Smooth muscle cell of the brain vasculature (primary cell): ENCODE measurements around the gene KDSR.

ENCODE experiments used
- DNase-seq: peaks from one replicate; pipeline ENCODE4 v3.0.0-alpha.2; 2012; ENCODE audit warnings: low read depth, low spot score

The KDSR gene

GRCh38 chr18:63284173-63284799 lies 82.7 kb downstream of the KDSR start:
- DNase-seq = no peak

- no peak for DNase-seq
These were observed 83.5 kb downstream of the KDSR start for GRCh38 chr18:63283305-63284094.

- no peak for DNase-seq
These were observed 84.2 kb downstream of the KDSR start for GRCh38 chr18:63282793-63283192.
